ENCODE data around the gene OR2J2.

DNA sequence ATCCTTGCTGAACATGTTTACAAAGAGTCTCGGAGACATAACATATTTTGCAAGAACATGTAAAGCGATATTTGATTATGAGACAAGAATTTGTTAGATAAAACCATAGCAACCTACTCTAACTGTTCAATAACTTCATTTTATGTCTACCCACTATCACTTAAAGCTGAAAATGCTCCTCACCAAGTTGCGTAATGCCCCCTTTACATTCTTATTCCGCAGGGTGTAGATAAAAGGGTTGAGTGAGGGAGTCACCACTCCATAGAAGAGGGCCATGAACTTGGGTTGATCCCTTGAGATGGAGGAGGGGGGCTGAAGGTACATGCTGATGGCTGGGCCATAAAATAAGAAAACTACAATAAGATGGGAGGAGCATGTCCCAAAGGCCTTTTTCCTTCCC is 33.0 kb upstream of the OR2J2 start:
- TF ChIP-seq, protein P1, sequence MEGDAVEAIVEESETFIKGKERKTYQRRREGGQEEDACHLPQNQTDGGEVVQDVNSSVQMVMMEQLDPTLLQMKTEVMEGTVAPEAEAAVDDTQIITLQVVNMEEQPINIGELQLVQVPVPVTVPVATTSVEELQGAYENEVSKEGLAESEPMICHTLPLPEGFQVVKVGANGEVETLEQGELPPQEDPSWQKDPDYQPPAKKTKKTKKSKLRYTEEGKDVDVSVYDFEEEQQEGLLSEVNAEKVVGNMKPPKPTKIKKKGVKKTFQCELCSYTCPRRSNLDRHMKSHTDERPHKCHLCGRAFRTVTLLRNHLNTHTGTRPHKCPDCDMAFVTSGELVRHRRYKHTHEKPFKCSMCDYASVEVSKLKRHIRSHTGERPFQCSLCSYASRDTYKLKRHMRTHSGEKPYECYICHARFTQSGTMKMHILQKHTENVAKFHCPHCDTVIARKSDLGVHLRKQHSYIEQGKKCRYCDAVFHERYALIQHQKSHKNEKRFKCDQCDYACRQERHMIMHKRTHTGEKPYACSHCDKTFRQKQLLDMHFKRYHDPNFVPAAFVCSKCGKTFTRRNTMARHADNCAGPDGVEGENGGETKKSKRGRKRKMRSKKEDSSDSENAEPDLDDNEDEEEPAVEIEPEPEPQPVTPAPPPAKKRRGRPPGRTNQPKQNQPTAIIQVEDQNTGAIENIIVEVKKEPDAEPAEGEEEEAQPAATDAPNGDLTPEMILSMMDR (conservative IDR thresholded peaks at IDR 0.05; ENCODE audit: low read depth, low read length), result no peak
- TF ChIP-seq EZH2 (IDR thresholded peaks at IDR 0.05; ENCODE audit: borderline replicate concordance, low read depth, low read length, poor library complexity, severe bottlenecking), result no peak

All from A673 (cell line).